HG03442 (cell line): ENCODE data around the gene TOX2.
"Not testable (repeated sequence)": the region's sequence is repeated elsewhere in the genome, so short reads cannot be mapped to it uniquely, and the experiment has no call there.

Experiments used
- ATAC-seq: cut with Tn5 transposase; IDR thresholded peaks from one replicate; pipeline ENCODE4 v1.9.1; 2021; ENCODE audit warnings: mild to moderate bottlenecking, moderate library complexity; ENCODE audit not compliant: unreplicated experiment

Gene TOX2

DNA sequence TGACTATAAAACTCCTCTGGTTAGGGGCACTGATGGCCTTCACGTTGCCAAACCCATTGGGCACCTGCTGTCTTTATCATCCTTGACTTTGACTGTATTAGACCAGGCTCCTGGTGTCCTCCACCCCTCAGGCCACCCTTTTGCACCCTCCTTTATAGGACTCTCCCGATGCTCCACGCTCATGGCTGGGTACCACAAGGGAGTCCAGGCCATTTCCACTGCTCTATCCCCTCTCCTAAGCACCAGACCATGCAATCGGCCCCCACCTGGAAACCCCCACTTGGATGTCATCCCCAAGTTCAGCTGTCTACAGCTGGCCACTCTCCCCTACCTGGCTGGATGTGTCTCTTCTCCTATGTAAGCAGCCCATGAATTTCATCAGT is 115.2 kb downstream of the TOX2 start:
- no peak for ATAC-seq

DNA sequence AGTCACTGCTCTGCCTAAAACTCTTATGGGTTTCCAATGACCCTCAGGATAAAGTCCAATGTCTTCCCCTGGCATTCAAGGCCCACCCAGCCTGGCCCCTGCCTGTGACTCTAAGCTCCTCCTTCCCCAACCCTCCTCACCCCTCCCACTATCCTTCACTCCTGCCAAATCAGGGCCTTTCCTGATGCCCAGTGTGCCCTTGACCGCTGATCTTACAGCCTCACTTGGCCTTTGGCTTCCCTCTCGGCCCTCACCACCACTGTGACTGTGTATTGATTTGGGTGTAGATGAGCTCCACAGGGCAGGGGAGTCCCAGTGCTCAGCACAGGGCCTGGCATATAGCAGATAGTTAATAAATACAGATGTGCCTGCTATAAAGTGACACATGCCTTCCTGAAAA is 115.7 kb downstream of the TOX2 start:
- no peak for ATAC-seq

DNA sequence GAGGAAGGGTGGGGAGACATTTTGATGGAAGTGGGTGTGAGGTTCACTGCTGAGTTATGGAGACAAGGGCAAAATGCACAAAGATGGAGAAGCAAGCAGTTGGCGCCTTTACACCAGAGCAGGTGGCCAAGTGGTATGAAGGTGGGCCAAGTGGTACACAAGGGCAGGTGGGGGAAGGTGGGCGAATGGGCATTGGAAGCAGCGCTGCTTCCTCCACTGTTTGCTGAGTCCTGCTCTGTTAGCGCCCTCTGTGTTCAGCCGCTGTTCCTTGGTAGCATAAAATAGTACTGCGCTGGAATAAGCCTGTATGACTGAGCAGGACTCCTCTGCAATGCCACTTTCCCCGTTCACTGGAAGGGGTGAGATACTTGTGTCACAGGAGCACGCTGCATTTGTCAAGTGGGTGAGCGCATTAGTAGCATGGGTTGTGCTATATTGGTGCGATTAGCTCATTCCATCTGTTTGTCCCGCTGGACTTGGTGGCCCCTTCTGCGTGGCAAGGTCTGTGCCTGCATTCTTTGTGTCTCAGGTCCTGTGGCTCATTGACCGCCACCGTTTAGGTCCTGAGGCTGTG is 116.4 kb downstream of the TOX2 start:
- no peak for ATAC-seq

DNA sequence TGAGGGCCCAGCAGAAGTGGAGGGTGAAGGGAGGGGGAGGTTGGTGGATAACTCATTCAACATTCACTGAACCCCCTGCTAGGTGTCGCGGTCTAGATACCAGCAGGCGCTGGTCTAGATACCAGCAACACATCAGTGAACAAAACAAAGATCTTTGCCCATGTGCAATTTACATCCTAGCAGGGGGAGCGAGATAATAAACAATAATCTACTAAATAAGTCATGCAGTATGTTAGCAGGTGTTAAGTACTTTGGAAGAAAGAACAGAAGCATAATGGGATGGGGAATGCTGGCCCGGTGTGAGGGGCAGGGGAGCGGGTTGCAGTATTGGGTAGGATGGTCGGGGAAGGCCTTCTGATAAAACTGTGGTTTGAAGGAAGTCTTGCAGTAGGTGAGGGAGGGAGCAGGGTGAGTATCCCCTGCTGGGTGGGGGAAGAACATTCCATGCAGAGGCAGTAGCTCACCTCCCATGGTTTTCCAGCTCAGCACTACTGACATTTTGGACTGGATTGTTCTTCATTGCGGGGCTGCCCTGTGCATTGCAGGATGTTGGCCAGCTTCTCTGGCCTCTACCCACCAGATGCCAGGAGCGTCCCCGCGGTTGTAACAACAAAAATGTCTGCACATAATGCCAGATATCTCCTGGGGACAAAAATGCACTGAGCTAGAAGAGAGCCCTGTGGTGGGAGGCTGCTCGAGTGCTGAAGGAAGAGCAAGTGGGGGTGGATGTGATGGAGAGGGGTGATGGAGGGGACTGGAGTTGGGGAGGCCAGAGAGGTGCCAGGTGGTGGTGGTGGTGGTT is 117.3 kb downstream of the TOX2 start:
- ATAC-seq = no peak

DNA sequence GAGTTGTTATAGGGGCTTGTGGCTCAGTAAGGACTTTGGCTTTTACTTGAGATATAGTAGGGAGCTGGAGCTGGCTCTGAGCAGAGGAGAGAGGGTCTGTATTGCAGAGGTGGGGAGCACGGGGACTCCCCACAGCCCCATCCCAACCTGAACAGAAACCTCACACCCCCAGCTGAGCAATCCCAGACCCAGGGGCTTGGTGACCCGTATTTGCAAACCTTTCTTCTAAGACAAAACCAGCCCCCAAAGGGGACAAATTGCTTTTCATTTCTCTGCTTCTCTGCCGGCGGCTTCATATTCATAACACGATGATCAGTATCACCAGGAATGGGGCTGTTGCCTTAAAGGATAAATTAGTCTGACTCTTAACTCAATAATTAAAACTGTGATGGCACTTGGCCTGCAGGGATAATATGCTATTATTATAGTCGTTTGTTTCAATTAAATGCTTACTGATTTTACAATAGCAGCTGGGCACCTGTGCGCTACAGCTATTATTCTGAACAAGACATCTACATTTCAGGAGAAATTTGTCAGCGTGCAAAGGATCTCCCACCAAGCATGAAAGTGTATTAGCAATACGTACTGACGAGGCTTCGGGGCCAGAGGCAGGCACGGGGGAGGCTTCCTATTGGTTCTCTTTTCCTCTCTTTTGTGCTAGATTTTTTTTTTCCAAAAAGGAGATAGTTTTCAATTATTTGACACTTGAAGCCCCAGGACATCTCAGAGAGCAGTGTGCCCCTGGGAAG is 118.1 kb downstream of the TOX2 start:
- no peak for ATAC-seq

GRCh38 chr20:44033344-44033743 is 118.7 kb downstream of the TOX2 start:
- no peak for ATAC-seq

GRCh38 chr20:44033873-44034272 is 119.2 kb downstream of the TOX2 start:
- no peak for ATAC-seq

GRCh38 chr20:44034451-44034850 is 119.8 kb downstream of the TOX2 start:
- no peak for ATAC-seq

DNA sequence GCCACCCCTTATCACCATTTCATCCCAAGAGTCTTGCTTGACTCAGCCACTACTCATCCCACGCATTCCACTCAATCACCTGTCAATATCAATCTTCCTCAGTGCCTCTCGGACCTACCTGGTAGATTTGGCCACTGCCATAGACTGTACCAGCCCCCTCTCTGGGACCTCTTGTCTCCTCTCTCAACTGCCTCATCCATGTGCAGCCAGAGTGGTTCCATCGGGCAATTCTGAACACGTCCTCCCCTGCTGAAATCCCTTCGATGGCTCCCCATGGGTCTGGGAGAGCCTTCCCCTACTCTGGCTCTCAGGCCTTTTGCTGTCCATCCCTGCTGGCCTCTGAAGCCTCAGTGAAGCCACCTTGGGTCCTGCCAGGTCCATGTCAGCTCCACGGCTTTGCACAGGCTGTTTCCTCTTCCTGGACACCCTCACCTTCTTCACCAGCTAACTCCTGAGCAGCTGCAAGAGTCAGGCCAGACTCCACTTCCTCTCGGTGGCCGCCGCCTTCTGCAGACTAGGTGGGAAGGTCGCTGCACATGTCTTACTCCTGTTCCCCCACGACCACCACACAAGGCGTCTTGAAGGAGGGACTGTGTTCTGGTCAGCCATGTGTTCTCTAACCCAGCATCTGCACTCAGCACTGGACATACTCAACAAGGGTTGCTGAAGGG is 120.4 kb downstream of the TOX2 start:
- no peak for ATAC-seq

GRCh38 chr20:44035924-44036323 is 121.3 kb downstream of the TOX2 start:
- no peak for ATAC-seq

DNA sequence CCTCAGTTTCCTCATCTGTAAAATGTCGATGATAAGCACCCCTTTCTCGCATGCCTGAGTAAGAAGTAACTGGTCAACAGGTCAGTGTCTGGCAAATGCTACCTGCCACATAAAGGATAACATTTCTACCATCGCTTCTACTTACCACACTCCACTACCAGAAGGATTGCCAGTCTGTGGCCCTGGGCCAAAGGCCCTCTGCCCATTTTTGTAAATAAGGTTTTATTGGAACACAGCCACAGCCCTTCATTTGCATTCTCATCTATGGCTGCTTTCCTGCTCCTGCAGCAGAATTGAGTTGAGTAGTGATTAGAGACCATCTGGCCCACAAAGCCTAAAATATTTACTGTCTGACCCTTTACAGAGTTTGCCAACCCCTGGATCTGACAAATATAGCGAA is 121.8 kb downstream of the TOX2 start:
- no peak for ATAC-seq

DNA sequence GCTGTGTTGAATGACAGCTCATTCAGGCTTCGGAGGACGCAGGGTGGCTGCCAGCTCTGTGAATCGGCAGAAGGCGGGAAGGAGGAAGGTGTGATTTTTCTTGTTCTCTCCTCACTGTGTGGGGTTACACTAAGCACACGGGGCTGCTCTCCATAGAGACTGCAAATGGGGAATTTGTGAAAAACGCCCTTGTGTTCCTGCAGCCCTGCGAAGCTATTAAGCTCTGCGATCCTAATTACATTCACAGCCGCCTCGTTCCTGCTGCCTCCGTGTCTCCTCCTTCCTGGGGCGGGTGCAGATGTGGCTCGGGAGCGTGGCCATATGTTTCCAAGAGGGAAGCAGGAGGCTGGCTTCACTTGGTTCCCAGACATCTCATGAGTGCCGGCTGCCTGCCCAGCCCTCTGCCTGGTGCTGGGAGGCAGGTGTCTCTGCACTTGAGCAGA is 124.0 kb downstream of the TOX2 start:
- ATAC-seq = no peak

- no peak for ATAC-seq
Measured at GRCh38 chr20:44039147-44039546, 124.5 kb downstream of the TOX2 start.

DNA sequence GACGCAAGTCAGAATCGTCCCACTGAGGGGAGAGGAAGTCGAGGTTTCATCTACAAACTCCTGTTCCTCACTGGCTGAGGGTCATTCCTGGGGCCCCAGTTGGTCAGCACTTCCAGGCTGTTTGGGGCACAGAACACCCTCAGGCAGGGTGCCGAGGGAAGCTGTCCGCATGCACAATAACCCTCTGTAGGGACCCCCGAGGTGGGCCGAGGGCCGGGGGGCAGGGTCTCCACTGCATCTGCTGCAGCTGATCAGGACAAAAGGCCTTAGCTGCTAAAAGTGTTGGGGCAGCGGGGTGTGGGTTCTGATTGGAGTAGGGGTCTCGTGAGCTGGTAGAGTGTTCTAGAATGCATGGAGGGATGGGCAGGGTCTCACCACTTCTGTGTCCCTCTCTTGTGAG is 125.1 kb downstream of the TOX2 start:
- ATAC-seq = no peak

GRCh38 chr20:44040202-44040915 is 125.7 kb downstream of the TOX2 start:
- no peak for ATAC-seq

DNA sequence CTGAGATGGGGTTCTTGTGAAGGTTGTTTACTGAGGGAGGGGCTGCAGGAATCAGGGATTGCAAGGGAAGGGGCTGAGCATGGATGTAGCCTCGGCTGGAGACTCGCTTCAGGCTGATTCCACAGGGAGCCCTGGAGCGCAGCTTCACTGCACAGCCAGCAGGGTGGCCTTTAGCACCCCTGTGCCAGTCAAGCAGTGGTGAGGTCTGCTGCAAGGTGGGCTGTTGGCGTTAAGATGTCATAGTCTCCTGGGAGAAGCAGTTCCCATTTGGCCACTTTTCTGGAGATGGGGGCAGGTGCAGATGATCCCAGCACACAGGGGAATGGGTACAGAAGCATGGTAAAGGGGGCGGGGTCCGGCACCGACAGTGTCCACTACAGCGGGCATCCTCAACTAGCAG is 126.3 kb downstream of the TOX2 start:
- no peak for ATAC-seq

DNA sequence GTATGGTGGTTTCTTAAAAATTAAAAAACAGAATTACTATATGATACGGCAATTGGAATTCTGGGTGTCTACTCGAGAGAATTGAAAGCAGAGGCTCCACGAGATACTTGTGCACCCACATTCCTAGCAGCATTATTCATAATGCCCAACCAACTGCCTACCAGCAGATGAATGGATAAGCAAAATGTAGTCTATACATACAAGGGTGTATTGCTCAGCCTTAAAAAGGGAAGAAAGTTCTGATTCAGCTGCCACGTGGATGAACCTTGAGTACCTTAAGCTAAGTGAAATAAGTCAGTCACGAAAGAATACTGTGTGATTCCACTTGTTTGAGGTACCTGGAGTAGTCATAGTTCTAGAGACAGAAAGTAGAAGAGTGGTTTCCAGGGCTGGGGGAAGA is 130.1 kb downstream of the TOX2 start:
- ATAC-seq = not testable (repeated sequence)

DNA sequence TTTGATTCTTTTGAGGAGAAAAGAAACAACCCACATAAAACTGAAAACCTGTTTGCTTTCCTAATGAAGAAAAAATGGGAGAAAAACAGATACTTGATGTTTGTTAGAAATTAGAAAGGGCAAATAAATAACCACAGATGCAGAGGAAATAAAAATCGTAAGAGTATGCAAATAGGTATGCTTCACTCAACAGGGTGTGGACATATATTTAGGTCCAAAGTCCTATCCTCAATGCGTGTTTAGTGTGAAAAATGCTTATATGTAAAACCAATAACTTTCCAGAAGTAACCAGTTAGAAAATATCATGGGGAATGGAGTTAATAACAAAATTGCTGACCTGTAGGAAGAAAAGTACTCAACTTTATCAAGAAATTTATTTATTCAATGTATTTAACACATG is 135.7 kb downstream of the TOX2 start:
- no peak for ATAC-seq

- no peak for ATAC-seq
Measured at GRCh38 chr20:44050925-44051660, 136.4 kb downstream of the TOX2 start.

GRCh38 chr20:44051661-44052000 is 137.0 kb downstream of the TOX2 start:
- no peak for ATAC-seq
